NCI-H128 (cell line): ENCODE measurements around the gene DTHD1.

Experiments used
- DNase-seq: peaks from one replicate; lab custom pipeline; 2025; ENCODE audit not compliant: unreplicated experiment; lab: John Stamatoyannopoulos, UW

DTHD1 gene

GRCh38 chr4:36338973-36339372, 57.6 kb downstream of the DTHD1 start:
- no peak for DNase-seq

- no peak for DNase-seq
Measured at GRCh38 chr4:36341936-36342335, 60.5 kb downstream of the DTHD1 start.

GRCh38 chr4:36343501-36344175, 62.2 kb downstream of the DTHD1 start:
- DNase-seq: no peak

DNA sequence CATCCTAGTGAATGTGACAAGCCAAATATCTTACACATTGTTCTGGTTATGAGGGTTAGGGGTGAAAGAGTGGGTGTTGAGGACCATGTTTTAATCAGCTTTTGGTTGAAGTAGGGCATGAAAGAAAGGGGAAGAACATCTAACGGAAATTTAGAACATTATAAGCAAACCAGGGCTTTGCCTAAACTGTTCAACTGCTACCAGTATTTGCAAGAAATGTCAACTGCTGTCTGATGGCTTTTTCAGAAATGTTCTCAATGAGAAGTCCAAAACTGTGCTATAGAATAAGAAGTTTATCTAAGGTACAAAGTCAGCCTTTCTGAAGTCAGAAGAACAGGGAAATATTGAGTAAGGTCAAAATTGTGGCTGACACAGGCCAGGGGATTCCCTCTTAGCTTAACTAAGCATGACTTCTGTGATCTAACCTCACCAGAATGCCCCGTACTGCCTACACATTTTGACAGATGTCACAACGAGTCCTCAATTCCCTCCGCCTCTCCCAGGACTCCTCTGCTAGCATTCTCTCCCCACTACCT, 67.1 kb downstream of the DTHD1 start:
- DNase-seq: no peak

- DNase-seq: no peak
Measured at GRCh38 chr4:36349938-36350549, 68.6 kb downstream of the DTHD1 start.

- no peak for DNase-seq
Measured at GRCh38 chr4:36351082-36351666, 69.8 kb downstream of the DTHD1 start.

DNA sequence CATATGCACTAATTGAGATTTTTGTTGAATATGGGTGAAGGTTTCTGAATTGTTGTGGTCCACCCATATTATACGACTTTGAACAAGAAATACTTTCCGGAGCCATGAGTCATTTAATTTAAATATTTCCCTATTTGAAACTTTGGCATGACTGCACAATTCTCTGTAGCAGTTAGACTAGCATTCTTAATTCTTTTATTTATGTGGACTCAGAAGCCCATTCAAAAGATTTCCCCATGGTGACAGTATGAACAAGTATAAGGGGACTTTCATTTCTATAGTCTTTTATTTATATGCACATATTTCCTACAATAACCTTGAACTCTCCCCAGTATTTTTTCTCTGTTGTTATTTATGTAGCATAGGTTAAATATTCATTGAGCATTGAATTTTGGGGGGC, 72.6 kb downstream of the DTHD1 start:
- no peak for DNase-seq

DNA sequence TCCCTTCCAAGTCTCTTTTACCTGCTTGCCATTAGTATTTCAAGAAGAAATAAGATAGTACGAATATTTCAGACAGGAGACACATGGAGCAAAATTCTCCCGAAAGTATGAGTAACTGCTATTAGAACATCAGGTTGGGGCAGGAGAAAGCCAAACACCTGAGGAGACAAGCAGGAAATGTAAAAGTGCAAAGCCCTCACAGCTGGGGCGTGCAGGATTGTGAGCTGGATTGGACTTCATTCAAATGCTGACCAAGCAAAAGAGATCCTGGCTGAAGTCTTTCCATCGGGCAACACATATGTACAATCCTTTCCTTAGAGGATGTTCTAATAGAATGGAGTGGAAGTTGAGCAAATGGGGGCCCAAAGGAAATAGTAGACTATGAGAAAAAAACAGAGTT, 76.8 kb downstream of the DTHD1 start:
- no peak for DNase-seq

GRCh38 chr4:36360755-36361154, 79.3 kb downstream of the DTHD1 start:
- no peak for DNase-seq

DNA sequence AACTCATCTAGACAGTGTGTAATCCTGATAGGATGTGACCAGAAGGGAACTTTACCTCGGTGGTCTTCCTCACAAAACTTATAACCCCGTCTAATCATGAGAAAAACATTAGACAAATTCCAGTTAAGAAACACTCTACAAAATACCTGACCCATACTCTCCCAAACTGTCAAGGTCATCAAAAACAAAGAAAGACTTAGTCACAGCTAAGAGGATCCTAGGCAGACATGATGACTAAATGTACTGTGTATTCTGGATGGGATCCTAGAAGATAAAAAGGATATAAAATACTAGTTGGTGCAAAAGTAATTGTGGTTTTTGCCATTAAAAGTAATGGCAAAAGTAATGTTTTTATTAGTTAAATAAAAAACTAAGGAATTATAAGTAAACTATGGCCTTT, 81.6 kb downstream of the DTHD1 start:
- DNase-seq: no peak

DNA sequence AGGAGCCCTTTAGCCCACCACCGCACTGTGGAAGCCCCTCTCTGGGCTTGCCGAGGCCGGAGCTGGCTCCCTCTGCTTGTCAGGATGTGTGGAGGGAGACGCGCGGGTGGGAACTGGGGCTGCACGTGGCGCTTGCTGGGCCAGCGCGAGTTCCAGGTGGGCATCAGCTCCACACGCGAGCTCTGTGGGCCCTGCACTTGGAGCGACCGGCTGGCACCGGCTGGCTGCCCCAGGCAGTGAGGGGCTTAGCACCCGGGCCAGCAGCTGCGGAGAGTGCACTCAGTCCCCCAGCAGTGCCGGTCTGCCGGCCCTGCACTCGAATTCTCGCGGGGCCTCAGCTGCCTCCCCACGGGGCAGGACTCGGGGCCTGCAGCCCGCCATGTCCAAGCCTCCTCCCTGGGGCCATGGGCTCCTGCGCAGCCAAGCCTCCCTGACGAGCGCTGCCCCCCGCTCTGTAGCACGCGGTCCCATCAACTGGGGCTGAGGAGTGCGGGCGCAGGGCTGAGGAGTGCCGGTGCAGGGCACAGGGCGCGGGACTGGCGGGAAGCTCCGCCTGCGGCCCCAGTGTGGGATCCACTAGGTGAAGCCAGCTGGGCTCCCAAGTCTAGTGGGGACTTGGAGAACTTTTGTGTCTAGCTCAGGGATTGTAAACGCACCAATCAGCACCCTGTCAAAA, 93.6 kb downstream of the DTHD1 start:
- no peak for DNase-seq

- DNase-seq: no peak
Measured at GRCh38 chr4:36385951-36386571, 104.6 kb downstream of the DTHD1 start.

DNA sequence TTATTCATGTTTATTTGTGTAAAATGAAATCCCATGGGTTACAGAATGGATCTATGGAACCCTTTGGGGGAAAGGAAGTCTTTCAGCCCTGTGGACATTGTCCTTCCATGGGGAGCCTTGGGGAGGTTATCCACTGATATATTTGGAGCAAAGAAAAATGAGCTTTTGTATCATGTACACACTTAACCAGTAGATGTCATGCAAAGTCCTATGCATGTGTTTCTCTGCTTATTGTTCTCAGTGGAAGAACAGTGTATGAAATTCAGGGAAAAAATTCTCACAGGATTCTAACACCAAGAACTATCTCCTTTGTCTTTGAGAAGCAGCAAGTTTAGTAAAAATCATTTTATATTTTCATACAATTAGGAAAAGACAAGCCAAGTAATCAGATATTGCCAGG, 105.3 kb downstream of the DTHD1 start:
- no peak for DNase-seq

DNA sequence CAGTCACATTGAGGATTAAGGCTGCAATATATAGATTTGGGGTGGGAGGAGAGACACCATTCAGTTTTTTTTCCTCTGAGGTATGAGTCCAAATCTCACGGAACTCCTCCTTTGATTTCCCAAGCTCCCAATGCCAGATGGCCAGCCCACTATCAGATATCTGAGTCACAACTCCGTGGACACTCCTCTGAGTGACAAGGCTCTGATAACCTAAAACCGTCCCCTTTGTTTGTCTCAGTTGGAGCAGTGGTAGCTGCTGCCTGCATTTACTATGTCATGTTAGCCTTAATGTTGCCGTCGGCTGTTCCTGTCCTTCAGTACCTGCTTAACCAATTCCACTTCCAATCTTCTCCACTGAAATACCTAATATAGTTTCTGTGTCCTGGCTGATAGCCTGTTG, 107.3 kb downstream of the DTHD1 start:
- DNase-seq: no peak

- no peak for DNase-seq
Measured at GRCh38 chr4:36391411-36391810, 110.0 kb downstream of the DTHD1 start.

- DNase-seq: no peak
Measured at GRCh38 chr4:36392024-36392423, 110.6 kb downstream of the DTHD1 start.

- DNase-seq: no peak
Measured at GRCh38 chr4:36392916-36393315, 111.5 kb downstream of the DTHD1 start.
